Left cardiac atrium (tissue), 4 donors: ENCODE results near the gene CMTM4. TPM values are rescaled to one million over a fixed set of nuclear protein-coding genes. Genes with fewer than 3 reads are reported as not detected.

ENCODE experiments used
- ATAC-seq, 2 donors: fragments of 200-7000 bp; cut with Tn5 transposase; one replicate each; pipeline ENCODE4 v1.9.1; 2020; ENCODE audit warnings: mild to moderate bottlenecking in 2 of 2, moderate library complexity in 2 of 2
- DNase-seq: peaks from one replicate; pipeline ENCODE4 v3.0.0-alpha.2; 2020
- intact Hi-C, 2 donors: fragments of 100-400 bp; cut with DNase I; formaldehyde crosslinking; loops; one replicate each; pipeline versions ENCODE4 v1.14.1 to v1.15.1; 2022 to 2023
- long read RNA-seq: library from polyadenylated mRNA; unstranded; transcript quantifications from one replicate; pipeline ENCODE4 v2.0.0, GENCODE V29; 2021
- total RNA-seq, 2 donors: library from RNA; stranded (reverse); fragmentation: NEBNext Ultra II Directional; extraction: Animal tissue kit (Norgen Biotek cat#: 25700); gene quantifications; one replicate each; pipeline ENCODE4 v1.2.1, GENCODE V29; 2021
- donor health status: DM: no; HTN: yes; CAD: no.
- donor health status: DM: no; HTN: yes; CAD: no; lungs with severe emphysema.
- donor health status: DM: yes; HTN: yes; CAD: no.
- donor health status: Dilated cardiomyopathy.

The CMTM4 gene
- total RNA-seq = 10 to 100 TPM; 14.4 to 15.1 TPM
- long read RNA-seq, full-length matches to known transcripts = 5 of 5 reads
- long read RNA-seq, partial matches to known transcripts = 0 of 5 reads
- long read RNA-seq, other reads (novel, unspliced or antisense) = 0 of 5 reads

GRCh38 chr16:66696669-66697630 is at the start of gene CMTM4:
CMTM4 (minus strand) TSS chr16:66696743; CDS start chr16:66696525, 218 bp downstream.
- intact Hi-C loops = no loop called here
- ATAC-seq (peak; percentile 97 to 99), DNase-seq (peak; percentile 84)

GRCh38 chr16:66746048-66746447 is 49.5 kb upstream of the CMTM4 start:
- DNase-seq (no peak), ATAC-seq (no peak)
- intact Hi-C loops = no loop called here

DNA sequence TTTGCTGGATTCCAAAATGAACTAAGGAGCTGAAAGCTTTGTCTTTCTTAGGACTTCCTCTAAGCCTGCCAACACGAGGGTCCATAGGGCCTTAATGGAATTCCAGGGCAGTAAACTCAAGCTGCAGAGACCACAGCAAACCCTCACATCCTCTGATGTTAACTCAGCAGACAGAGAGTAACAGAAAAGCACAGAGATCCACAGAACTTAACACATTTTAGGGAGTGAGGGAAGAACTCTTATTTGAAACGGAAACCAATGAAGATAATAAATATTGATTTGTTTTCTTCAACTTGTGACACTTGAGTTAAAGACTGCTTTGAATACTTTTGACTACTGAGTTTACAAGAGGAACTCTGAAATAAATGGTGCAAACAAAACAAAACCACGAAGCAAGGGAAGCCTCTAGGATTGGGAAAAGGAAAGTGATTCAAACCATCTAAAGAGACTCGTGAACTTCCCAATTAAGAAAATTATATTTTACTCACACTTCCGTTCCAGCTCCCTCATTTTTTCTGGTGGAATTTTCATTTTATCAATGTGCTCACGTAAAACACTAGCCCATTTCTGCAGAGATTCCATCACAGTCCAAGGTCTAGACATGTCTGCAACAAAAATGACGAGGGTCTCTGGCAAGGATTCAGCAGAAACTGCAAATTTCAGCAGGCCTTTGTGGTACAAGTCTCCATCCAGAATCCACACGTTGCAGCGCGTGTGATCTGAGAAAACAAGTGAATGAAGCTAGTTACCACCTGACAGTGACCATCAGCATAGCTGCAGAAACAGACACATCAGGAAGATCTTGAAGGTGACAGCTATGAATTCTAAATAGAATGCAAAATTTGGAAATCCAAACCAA is 45.6 kb upstream of the CMTM4 start:
- ATAC-seq (peak; percentile 34 to 47), DNase-seq (no peak)
- intact Hi-C loops = no loop called here

GRCh38 chr16:66741169-66741900 is 44.8 kb upstream of the CMTM4 start:
- peak; percentile 91 for DNase-seq
- peak; percentile 97 to 99 for ATAC-seq
- intact Hi-C loops = no loop called here

GRCh38 chr16:66740533-66740932 is 44.0 kb upstream of the CMTM4 start:
- intact Hi-C loops = no loop called here
- ATAC-seq = peak in 1 of 2 donors; percentile 66
- DNase-seq = no peak

DNA sequence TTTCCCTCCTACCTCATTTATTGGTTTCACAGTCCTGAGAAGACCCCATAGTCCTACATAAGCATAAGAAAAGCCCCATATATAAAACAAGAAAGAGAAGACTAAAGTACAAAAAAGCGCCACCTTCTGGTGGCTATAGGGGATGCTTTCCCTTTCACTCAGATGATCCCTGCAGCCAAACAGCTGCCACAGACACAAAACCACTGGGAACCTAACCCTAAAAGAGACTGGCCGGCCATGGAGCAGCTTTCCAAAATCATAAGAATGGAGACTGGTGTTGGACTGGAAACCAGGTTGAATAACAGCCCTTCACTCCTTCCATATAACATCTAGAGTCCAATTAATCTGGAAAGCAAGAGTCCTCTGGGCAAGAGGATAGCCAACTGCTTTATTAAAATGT is 43.5 kb upstream of the CMTM4 start:
- intact Hi-C loops = no loop called here
- ATAC-seq (peak in 1 of 2 donors; percentile 20), DNase-seq (no peak)

GRCh38 chr16:66735891-66736290 is 39.3 kb upstream of the CMTM4 start:
- ATAC-seq (no peak), DNase-seq (no peak)
- intact Hi-C loops = no loop called here

DNA sequence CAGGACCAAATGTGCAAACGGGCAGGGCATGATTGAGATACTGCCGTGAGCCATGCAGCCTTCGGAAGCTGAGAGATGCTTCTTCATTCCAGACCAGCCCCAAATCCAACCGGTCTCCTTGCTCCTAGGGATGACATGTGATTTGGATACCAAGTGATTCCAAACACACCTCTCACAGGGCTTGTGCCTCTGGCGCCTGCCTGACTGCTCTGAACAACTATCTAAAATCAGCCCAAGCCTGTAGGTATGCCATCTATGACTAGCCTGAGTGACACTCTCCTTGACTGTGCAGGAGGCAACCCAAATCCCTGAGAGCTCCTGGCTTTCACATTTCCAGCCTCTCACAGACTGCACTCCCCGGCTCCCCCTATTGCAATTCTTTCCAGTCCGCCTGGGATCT is 34.6 kb upstream of the CMTM4 start:
- ATAC-seq (no peak), DNase-seq (no peak)
- intact Hi-C loops = no loop called here

GRCh38 chr16:66728804-66729203 is 32.3 kb upstream of the CMTM4 start:
- no peak for DNase-seq
- ATAC-seq = no peak
- intact Hi-C loops = loop anchor here (5.0 kb wide), 1 partner anchor 138 kb away; no protein-coding TSS in a partner anchor

GRCh38 chr16:66728117-66728787 is 31.7 kb upstream of the CMTM4 start:
- intact Hi-C loops = loop anchor here (5.0 kb wide), 1 partner anchor 139 kb away; no protein-coding TSS in a partner anchor
- DNase-seq (no peak), ATAC-seq (peak; percentile 82 to 84)

GRCh38 chr16:66720766-66721165 is 24.2 kb upstream of the CMTM4 start:
- intact Hi-C loops = no loop called here
- DNase-seq (no peak), ATAC-seq (no peak)

- ATAC-seq = no peak
- intact Hi-C loops = no loop called here
- DNase-seq = no peak
Measured at GRCh38 chr16:66719246-66719645, 22.7 kb upstream of the CMTM4 start.

DNA sequence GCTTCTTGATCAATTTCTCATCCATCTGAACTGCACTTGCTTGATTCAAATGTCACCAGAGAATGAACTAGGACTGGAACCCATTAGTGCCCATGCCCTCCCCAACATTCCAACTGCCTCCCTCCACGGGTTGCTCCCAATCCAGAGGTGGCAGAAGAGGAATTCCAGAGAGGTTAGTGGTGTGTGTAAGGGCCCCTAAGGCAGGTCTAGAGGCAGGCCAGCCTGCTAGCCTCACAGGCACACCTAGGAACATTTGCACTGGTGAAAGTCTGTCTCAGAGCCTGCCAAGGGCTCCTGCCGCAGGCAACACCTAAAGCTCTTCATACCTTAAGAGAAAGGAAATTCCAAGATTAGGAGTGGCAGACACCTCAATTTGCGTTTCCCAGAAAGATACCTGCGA is 21.2 kb upstream of the CMTM4 start:
- no peak for ATAC-seq

GRCh38 chr16:66717112-66717675 is 20.7 kb upstream of the CMTM4 start:
- DNase-seq (peak; percentile 36), ATAC-seq (peak; percentile 46 to 67)
- intact Hi-C loops = no loop called here

More for the DNA sequence above, 21.2 kb upstream of the CMTM4 start:
- intact Hi-C loops = no loop called here
- DNase-seq = no peak

GRCh38 chr16:66714654-66715307 is 18.2 kb upstream of the CMTM4 start:
- intact Hi-C loops = no loop called here
- DNase-seq (no peak), ATAC-seq (no peak)

- ATAC-seq (no peak), DNase-seq (no peak)
- intact Hi-C loops = no loop called here
Measured at GRCh38 chr16:66714062-66714461, 17.5 kb upstream of the CMTM4 start.

GRCh38 chr16:66713076-66713475 is 16.5 kb upstream of the CMTM4 start:
- intact Hi-C loops = no loop called here
- ATAC-seq (peak in 1 of 2 donors; percentile 16), DNase-seq (no peak)

- ATAC-seq = peak; percentile 13 to 31
- intact Hi-C loops = no loop called here
- no peak for DNase-seq
Measured at GRCh38 chr16:66712512-66712911, 16.0 kb upstream of the CMTM4 start.
